Measurements from ENCODE around the gene ZC3H8.

Gene ZC3H8

DNA sequence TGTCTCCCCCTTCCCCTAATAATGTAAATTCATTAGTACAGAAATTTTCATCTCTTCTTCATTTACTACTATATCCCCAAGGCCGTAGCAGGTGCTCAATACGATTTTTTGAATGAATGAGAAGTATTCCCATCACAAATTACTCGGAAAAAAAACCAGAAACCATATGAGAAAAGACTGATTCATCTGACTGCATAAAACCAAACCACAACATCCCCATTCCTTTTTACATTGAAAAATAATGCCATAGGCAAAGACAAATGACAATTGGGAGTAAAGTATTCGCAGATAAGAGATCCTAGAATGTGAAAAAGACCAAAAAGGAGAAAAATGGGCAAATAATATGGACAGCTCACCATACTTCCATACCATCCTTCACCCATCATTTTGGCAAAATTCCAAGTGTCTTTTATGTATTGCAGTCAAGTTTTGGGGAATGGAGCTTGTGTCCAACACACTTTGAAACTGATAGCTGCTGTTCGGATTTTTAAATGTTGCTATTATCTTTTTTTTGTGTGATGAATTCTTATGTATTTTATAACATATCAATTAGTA lies 1.5 kb downstream of the ZC3H8 start:
- Histone ChIP-seq H3K4me3 (ENCODE audit: low read depth in 1 of 2, low read length in 2 of 2) (peak overlapping the region in 1 of 2 experiments; percentile 78; a peak in 1 of 4 replicates), H3K36me3 (ENCODE audit: insufficient read depth, low read length) (peaks cover 24% of the 10 kb centered on the region), H3K27me3 (ENCODE audit: insufficient read depth, low read length, poor library complexity) (no peaks in the 10 kb centered on the region), H3K4me2 (ENCODE audit: insufficient read depth, low read length) (peak overlapping the region; percentile 83), H3K27ac (ENCODE audit: low read length) (no peak overlapping the region), H3K79me2 (ENCODE audit: insufficient read depth, low read length) (peaks cover 42% of the 10 kb centered on the region), H3K9me3 (ENCODE audit: insufficient read depth, low read length, severe bottlenecking) (no peaks in the 10 kb centered on the region), H4K20me1 (ENCODE audit: insufficient read depth, low read length) (no peaks in the 10 kb centered on the region), H2AFZ (ENCODE audit: low read depth, low read length) (no peak overlapping the region), H3K4me1 (ENCODE audit: insufficient read depth, low read length) (peaks cover 39% of the 10 kb centered on the region), H3K9ac (ENCODE audit: low read depth, low read length) (no peak overlapping the region; the same call in 1 of the 2 replicates)
- no peak for ATAC-seq (ENCODE audit: insufficient read depth, low read depth)
- TF ChIP-seq CTCF (IDR thresholded peaks at IDR 0.05; ENCODE audit: borderline replicate concordance, extremely low read depth, low read length, poor library complexity, severe bottlenecking), result no peak
- TF ChIP-seq EZH2 (IDR thresholded peaks at IDR 0.05; ENCODE audit: borderline replicate concordance, low read depth, low read length, severe bottlenecking), result no peak
- DNase-seq, result no peak

- H3K4me2 ChIP-seq (ENCODE audit: insufficient read depth, low read length), result peak overlapping the region; percentile 32
- no peak overlapping the region for H3K9ac ChIP-seq (ENCODE audit: low read depth, low read length)
- TF ChIP-seq CTCF (IDR thresholded peaks at IDR 0.05; ENCODE audit: borderline replicate concordance, extremely low read depth, low read length, poor library complexity, severe bottlenecking) (no peak), EZH2 (IDR thresholded peaks at IDR 0.05; ENCODE audit: borderline replicate concordance, low read depth, low read length, severe bottlenecking) (no peak)
- ATAC-seq (ENCODE audit: insufficient read depth, low read depth) (no peak), DNase-seq (no peak)
- H3K36me3 ChIP-seq (ENCODE audit: insufficient read depth, low read length), result peaks cover 44% of the 10 kb centered on the region
- no peak overlapping the region for H3K4me3 ChIP-seq (ENCODE audit: low read depth in 1 of 2, low read length in 2 of 2)
- H3K27me3 ChIP-seq (ENCODE audit: insufficient read depth, low read length, poor library complexity), result no peaks in the 10 kb centered on the region
- no peak overlapping the region for H3K27ac ChIP-seq (ENCODE audit: low read length)
- H4K20me1 ChIP-seq (ENCODE audit: insufficient read depth, low read length), result no peaks in the 10 kb centered on the region
- peaks cover 39% of the 10 kb centered on the region for H3K4me1 ChIP-seq (ENCODE audit: insufficient read depth, low read length)
- no peak overlapping the region for H2AFZ ChIP-seq (ENCODE audit: low read depth, low read length)
- peaks cover 42% of the 10 kb centered on the region for H3K79me2 ChIP-seq (ENCODE audit: insufficient read depth, low read length)
- no peaks in the 10 kb centered on the region for H3K9me3 ChIP-seq (ENCODE audit: insufficient read depth, low read length, severe bottlenecking)
Observed at GRCh38 chr2:112251271-112251670, 3.6 kb downstream of the ZC3H8 start.

GRCh38 chr2:112244854-112245253 lies 10.0 kb downstream of the ZC3H8 start:
- TF ChIP-seq EZH2 (IDR thresholded peaks at IDR 0.05; ENCODE audit: borderline replicate concordance, low read depth, low read length, severe bottlenecking) (no peak), CTCF (IDR thresholded peaks at IDR 0.05; ENCODE audit: borderline replicate concordance, extremely low read depth, low read length, poor library complexity, severe bottlenecking) (no peak)
- H4K20me1 ChIP-seq (ENCODE audit: insufficient read depth, low read length), result no peaks in the 10 kb centered on the region
- H3K4me1 ChIP-seq (ENCODE audit: insufficient read depth, low read length), result no peaks in the 10 kb centered on the region
- no peak overlapping the region for H3K9ac ChIP-seq (ENCODE audit: low read depth, low read length)
- no peak overlapping the region for H3K4me2 ChIP-seq (ENCODE audit: insufficient read depth, low read length)
- no peaks in the 10 kb centered on the region for H3K27me3 ChIP-seq (ENCODE audit: insufficient read depth, low read length, poor library complexity)
- H3K9me3 ChIP-seq (ENCODE audit: insufficient read depth, low read length, severe bottlenecking), result no peaks in the 10 kb centered on the region
- H2AFZ ChIP-seq (ENCODE audit: low read depth, low read length), result no peak overlapping the region
- H3K27ac ChIP-seq (ENCODE audit: low read length), result no peak overlapping the region
- H3K79me2 ChIP-seq (ENCODE audit: insufficient read depth, low read length), result peaks cover 5% of the 10 kb centered on the region; the same call in 1 of the 2 replicates
- no peak overlapping the region for H3K4me3 ChIP-seq (ENCODE audit: low read depth in 1 of 2, low read length in 2 of 2)
- peaks cover 77% of the 10 kb centered on the region for H3K36me3 ChIP-seq (ENCODE audit: insufficient read depth, low read length)
- DNase-seq, result no peak
- ATAC-seq (ENCODE audit: insufficient read depth, low read depth), result no peak
